GM19395 (cell line): ENCODE results near the gene PEX10.
A peak's percentile ranks its signal among the peaks of the same experiment; 100 is the strongest.
"Not testable (repeated sequence)": the region's sequence is repeated elsewhere in the genome, so short reads cannot be mapped to it uniquely, and the experiment has no call there.

Source experiments
- ATAC-seq: cut with Tn5 transposase; IDR thresholded peaks from one replicate; pipeline ENCODE4 v1.9.1; 2021; ENCODE audit warnings: mild to moderate bottlenecking, moderate library complexity; ENCODE audit not compliant: unreplicated experiment

PEX10 gene

GRCh38 chr1:2412395-2412772 lies at the start of gene PEX10:
Gene PEX10 (minus strand): TSS chr1:2412564. CDS start chr1:2412502, 62 bp downstream.
- ATAC-seq, result peak; percentile 80

GRCh38 chr1:2460996-2461751 lies 48.8 kb upstream of the PEX10 start:
- ATAC-seq, result no peak

- ATAC-seq, result no peak
These were observed 47.8 kb upstream of the PEX10 start for GRCh38 chr1:2460203-2460602.

DNA sequence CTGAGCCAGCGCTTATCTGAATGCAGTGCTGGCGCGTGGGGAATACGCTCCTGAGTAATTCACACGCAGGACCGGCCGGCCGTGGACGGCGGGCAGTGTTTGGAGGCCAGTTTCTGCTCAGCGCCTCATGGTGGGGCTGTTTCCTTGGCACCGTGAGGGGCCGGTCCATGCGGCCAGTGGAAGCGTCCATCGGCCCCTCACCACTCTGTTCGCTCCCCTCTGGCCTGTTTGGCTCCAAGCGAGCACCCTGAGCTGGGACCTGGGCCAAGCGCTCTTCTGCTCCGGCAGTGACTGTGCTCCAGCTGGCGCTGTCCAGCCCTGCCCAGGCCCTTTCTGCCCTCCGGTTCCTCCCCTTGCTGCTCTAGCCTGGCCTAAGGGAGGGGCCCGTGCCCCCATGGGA lies 47.4 kb upstream of the PEX10 start:
- no peak for ATAC-seq

- ATAC-seq, result not testable (repeated sequence)
These were observed 46.9 kb upstream of the PEX10 start for GRCh38 chr1:2459102-2459753.

- ATAC-seq, result no peak
These were observed 46.3 kb upstream of the PEX10 start for GRCh38 chr1:2458687-2459086.

DNA sequence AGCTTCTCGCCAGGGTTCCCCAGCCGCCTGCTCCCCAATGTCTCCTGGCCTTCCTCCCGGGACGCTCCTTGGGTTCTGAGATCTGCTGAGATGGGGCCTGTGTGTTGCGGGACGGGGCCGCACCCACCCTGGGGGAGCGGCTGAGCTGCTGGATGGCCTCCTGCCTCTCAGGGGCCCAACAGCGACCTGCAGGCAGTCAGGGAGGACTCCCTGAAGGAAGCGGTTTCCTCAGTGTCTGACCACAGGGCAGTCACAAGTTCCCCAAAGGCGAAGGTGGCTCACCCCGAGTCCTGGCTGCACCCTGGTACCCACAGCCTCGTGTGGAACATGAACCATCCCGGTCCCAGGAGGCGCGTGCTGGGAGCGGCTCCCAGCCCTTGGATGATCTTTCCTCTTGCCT lies 45.1 kb upstream of the PEX10 start:
- no peak for ATAC-seq

DNA sequence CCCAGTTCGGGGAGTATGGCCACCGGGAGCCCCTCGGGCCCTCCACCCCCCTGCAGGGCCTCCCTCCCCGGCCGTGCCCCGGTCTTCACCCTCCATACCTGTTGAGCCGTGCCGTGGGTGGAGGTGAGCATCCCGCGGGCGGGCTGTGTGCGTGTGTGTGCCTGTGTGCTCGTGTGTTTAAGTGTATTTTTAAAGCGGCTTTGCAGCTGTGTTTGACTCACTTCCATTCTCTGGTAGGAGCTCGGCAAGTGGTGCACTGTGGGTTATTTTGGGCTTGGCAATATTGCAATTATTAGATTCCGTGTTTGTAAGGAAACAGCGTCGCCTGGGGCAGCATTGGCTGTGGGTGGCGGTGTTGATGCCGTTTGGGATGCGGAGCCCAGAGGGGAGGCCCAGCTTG lies 43.4 kb upstream of the PEX10 start:
- no peak for ATAC-seq

GRCh38 chr1:2454227-2454626 lies 41.9 kb upstream of the PEX10 start:
- no peak for ATAC-seq

GRCh38 chr1:2452932-2453315 lies 40.6 kb upstream of the PEX10 start:
- ATAC-seq, result no peak

GRCh38 chr1:2452201-2452931 lies 40.0 kb upstream of the PEX10 start:
- no peak for ATAC-seq

- no peak for ATAC-seq
These were observed 39.4 kb upstream of the PEX10 start for GRCh38 chr1:2451741-2452140.

DNA sequence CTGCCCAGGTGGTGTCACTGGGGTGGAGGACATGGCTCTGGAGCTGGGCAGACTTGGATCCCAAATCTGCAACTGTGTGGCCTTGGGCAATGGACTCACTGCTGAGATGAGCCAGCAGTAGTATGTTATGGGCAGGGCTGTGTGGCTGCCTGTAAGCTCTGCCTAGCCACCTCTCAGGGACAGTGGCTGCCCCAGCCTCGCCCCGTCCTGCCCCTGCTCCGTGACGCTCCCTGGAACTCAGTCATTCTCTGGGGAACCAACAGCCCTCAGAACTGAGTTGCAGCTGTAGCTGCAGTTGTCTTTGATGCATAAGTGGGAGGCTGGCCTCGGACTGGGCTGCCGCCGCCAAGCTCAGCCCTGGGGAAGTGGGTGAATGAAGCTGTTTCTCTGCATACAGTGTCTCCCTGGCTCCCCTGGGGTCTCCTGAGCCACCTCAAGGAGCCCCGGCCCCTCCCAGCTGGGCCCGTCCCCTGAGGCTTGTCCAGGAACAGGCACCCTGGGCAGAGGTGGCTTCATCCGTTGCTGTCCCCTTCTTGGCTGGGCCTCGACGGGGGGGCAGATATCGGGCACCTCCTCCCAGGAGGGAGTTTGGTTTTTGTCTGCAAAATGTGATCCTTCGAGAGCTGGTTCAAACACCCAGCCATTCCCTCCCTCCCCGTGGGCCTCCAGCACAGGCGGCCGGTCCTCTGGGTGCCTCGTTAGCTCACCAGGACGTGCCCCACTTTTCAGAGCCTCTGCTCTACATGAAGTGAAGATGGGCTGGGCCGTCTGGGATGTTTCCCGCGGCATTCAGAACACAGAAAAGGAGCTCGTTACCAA lies 37.5 kb upstream of the PEX10 start:
- no peak for ATAC-seq

- no peak for ATAC-seq
These were observed 35.7 kb upstream of the PEX10 start for GRCh38 chr1:2448098-2448445.

- no peak for ATAC-seq
These were observed 35.1 kb upstream of the PEX10 start for GRCh38 chr1:2447276-2448097.

GRCh38 chr1:2446861-2447260 lies 34.5 kb upstream of the PEX10 start:
- no peak for ATAC-seq

DNA sequence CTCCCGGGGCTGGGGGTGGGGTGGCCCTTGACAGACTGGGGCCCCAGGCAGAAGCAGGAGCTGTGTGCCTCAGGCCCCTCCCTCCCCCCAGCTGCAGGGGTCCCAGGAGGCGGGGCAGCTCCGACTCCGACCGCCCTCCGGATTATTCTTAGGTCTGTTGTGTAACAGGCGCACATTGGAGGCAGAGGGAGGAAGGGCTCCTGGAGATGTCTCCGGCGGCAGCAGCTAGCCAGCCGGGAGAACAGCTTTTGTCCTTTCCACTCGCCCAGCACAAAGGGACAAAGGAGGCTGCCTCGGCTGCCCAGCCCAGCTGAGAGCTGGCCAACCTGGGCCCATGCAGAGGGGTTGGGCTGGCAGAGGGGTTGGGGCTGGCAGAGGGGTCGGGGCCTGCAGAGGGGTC lies 34.0 kb upstream of the PEX10 start:
- ATAC-seq, result no peak

- no peak for ATAC-seq
These were observed 33.5 kb upstream of the PEX10 start for GRCh38 chr1:2445823-2446215.

- no peak for ATAC-seq
These were observed 32.9 kb upstream of the PEX10 start for GRCh38 chr1:2445162-2445822.

GRCh38 chr1:2444138-2444591 lies 31.8 kb upstream of the PEX10 start:
- ATAC-seq, result no peak
